DLD1 (cell line): ENCODE measurements around the gene TBL1X.

Experiments used
- in situ Hi-C: cut with HindIII; loops from 2 replicates; pipeline ENCODE4 v1.10.0; 2017; ENCODE audit warnings: low sequenced_read_pairs

TBL1X gene

DNA sequence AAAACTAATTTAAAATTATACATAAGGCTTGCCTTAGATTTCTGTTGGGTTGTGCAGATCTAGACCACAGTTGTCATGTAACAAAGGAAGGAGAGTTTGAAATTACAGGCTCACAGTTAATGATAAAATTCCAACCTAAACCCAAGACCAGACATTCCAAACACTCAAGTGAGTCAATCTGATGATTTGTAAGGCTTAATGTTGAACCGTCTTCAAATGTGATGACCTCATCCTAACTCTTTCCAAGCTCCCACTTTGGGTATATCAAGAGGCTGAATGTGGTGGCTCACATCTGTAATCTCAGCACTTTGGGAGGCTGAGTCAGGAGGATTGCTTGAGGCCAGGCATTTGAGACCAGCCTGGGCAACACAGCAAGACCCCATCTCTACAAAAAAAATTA is 149.2 kb downstream of the TBL1X start:
- in situ Hi-C loops = no loop called here

DNA sequence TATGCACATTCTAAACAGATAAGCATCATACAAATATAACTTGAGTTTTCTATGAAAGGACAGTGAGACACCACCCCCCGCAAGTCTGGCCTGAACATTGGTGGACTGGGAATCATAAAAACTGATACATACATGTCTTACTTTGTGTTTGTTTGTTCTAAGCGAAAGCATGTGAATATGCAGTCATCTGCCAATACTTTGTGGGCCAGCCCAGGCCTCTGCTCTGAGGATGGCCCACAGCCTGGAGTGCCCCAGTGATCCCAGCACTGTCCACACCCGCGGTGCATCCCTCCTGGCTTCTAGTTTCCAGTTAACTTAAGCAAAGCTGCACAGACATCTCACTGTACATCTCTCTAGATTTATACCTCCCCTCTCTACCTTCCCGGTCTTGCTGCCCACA is 154.3 kb downstream of the TBL1X start:
- in situ Hi-C loops = no loop called here

DNA sequence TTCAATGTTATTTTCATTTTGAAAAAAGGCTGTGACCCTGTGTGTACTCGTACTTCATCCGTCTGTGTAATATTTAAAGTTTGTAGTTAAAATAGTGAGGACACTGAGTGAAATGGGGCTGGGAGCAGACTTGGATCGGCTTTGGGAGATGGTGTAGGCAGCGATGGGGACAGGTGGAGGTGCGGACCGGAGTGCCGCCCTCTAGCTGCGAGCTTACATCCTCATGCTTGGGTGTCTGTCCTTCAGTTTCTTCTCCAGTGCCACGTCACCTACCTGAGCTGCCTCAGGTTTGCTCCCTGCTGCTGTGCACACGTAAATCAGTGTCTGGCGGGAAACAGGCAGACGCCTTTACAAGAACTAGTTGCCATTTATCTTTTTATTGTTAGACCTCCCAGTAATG is 154.7 kb downstream of the TBL1X start:
- in situ Hi-C loops = no loop called here

DNA sequence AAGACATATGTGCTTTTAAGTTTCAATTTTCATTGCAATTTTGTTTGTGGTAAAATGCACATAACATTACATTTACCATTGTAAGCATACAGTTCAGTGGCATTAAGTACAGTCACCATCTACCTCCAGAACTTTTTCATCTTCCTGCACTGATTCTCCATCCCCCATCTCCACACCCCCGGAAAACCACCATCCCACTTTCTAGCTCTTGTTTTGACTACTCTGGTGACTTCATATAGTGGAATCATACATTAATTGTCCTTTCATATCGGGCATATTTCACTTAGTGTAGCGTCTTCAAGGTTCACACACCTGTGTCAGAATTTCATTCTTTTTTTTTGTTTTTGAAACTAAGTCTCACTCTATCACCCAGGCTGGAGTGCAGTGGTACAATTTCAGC is 157.3 kb downstream of the TBL1X start:
- in situ Hi-C loops = no loop called here

DNA sequence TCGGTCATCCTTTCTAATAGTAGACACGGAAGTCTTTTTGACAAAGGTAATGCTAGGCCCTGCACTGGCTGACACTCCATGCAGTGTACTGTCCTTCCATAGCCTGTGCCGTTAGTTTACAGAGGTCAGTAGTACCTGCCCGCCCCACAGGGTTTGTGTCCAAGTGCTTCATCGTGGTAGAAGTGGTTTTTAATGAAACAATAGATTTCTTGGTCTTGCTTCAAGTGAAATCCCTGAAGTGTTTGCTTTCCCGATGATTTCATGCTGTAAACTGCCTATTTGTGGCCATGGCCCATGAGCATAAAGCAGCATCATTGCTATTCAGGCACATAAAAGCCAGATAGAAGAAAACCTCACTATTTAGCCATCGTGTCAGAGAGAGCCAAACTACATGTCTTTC is 161.5 kb downstream of the TBL1X start:
- in situ Hi-C loops = no loop called here

DNA sequence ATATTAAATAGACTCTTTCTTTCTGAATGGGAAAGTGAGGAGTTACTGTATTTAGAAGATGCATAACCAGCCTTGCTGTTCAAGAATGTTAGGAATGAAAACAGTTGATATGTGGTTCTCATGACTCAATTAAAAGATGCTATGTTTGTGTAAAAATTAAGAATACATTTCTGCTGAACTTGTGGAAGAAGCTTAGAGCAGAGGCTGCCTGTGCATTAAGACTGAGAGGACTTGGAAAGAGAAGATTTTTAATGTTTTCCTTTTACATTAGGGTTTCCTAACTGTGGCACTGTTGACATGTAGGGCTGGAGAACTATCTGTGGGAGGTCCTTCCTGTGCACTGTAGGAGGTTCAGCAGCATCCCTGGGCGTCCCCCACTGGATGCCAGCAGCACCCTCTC is 163.1 kb downstream of the TBL1X start:
- in situ Hi-C loops = no loop called here

DNA sequence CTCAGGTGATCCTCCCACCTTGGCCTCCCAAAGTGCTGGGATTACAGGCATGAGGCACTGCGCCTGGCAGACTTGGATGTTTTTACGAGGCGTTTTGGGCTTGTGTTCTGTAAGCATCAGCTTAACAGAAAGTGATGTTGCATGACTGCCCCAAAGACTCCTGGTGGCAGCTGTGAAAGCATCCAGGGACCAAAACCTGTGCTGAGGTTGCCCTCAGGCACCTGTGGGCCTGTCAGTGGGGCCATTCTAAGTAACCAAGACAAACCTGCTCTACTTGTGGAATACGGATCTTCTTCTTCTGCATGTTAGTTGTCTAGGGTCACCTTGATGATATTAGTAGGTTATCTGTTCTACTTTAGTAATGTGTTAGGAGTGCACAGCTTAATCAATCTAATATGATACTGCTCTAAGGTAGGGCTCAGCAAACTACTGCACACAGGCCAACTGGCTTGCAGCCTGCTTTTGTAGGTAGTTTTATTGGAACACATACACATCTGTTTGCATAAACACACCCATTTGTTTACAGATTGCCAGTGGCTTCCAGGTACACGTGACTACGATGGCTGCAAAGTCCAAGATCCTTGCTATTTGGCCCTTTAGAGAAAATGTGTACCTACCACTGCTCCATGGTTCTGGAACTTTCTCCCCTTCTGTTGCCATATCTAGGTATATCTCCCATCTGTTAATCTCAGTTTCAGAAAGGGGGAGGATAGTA is 164.1 kb downstream of the TBL1X start:
- in situ Hi-C loops = no loop called here

DNA sequence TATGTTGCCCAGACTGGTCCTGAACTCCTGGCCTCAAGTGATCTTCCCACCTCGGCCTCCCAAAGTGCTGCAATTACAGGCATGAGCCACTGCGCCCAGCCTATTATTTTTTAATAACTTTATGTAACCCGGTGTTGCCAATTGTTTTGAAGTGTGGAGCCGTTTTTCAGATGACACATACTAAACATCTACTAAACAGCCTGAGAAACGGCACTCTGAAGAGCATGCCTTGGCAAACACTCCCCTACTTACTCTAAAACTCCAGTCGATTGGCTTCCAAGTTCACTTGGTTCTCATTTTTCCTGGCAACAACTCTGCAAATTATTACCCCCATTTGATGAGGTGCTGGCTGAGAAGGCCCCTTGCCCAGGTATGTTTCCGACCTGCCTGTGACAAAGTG is 169.7 kb downstream of the TBL1X start:
- in situ Hi-C loops = no loop called here

DNA sequence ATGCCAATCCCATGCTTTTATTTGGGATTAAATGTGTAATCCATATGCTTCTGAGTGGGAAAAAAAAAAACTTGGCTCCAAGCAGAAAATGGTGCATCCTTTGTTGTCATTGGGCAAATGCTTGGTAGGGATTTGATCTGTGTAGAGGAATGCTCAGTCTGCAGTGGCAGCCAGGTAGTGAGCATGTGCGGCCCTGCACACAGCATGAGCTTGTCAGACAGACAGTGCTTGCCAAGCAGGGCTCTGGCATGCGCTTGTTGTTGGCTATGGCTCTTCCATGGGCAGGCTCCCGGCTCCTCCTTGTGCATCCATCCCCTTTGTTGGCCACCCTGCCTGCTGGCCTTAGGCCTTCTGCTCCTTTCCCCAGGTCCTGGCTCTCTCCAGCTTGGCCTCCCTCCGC is 170.5 kb downstream of the TBL1X start:
- in situ Hi-C loops = no loop called here

DNA sequence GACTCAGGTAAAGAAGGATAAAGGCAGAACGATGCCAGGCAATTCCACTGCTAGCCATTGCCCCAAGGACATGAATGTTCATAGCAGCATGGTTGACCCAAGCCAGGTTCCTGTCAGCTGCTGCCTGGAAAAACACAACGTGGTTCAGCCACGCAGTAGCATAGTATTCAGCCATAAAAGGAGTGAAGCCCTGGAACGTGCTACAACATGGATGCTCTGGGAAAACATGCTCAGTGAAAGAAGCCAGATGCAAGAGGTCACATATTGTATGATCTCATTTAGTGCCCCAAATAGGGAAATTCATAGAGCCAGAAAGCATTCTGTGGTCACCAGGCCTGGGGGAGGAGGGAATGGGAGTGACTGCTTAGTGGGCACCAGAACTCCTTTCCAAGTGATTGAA is 170.9 kb downstream of the TBL1X start:
- in situ Hi-C loops = no loop called here

DNA sequence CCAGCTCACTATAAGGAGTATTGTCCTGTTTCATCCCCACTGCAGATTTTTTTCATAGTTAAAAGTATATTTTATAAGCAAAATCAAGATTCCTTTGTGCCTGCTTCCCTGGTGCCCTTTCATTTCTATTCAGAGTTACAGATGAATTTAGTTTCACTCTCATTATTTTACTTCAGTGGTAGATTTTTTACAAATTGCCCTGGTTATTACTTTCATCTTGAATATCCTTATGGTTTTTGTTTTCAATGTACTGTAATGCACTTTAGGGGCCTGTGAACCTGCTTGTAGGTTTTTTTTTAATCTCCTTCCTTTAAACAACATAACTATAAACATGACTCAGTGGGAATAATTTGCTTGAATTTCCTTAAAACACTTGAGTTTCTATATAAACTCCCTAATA is 174.0 kb downstream of the TBL1X start:
- in situ Hi-C loops = no loop called here

DNA sequence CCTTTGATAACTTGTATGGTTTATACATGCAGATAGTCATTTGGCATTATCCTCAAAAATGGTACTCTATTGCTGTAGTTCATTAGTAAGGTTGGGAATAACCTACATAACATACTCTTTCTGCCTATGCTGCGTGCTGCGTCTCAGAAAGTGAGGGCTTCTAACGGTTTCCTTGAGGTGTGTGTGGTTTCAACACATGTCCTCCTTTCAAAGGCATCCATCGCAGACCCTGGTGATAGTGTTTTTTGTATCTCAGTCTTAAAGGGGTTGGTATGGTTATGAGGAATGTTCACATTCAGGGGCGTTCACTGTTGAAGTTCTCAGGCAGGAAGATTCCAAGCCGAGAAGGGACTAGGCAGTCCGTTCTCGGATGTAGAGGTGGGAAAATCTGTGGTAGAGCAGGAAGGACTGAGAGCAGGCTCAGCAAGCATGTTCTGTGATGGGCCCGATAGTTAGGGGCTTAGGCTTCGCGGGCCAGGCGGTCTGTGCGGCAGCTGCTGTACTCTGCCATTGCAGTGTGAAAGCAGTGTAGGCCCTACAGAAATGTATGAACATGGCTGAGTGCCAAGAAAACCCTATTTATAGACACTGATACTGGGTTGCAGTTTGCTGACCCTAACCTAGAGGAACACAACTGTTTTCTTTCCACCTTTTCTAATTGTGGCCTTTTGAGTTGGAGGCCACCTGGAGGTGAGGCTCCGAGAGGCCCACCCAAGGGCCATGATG is 177.6 kb downstream of the TBL1X start:
- in situ Hi-C loops = no loop called here

DNA sequence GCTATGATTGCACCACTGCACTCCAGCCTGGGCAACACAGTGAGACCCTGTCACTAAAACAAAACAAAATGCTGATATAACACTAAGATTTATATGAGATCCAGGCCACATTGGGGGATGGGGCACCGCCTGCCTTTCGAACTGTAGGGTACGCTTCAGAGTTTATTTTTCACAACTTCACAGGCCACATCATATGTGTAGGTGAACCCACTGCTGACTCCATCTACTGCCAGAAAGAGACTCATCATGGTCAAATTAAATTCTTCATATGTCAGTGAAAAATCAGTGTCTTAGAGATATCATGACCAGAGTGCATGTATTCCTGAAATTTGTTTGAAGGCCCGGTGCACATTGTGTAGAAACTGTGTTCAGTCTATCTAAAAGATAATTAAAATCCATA is 178.9 kb downstream of the TBL1X start:
- in situ Hi-C loops = no loop called here

DNA sequence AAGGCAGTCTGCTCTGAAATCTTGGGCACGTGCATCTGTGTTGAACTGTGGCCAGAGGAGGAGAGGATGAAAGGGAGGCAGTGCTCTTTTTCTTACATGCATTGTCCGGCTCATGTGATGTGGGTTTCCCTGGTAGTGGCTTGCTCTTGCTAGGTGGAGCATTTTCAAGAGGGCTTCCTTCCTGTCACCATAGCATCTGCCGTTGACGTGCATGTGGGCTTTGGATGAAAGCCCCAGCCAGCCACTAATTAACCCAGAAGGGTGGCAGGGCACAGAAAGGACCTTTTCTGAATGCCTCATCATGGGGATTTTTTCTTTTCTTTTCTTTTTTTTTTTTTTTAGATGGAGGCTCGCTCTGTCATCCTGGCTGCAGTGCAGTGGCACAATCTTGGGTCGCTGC is 179.5 kb downstream of the TBL1X start:
- in situ Hi-C loops = no loop called here

DNA sequence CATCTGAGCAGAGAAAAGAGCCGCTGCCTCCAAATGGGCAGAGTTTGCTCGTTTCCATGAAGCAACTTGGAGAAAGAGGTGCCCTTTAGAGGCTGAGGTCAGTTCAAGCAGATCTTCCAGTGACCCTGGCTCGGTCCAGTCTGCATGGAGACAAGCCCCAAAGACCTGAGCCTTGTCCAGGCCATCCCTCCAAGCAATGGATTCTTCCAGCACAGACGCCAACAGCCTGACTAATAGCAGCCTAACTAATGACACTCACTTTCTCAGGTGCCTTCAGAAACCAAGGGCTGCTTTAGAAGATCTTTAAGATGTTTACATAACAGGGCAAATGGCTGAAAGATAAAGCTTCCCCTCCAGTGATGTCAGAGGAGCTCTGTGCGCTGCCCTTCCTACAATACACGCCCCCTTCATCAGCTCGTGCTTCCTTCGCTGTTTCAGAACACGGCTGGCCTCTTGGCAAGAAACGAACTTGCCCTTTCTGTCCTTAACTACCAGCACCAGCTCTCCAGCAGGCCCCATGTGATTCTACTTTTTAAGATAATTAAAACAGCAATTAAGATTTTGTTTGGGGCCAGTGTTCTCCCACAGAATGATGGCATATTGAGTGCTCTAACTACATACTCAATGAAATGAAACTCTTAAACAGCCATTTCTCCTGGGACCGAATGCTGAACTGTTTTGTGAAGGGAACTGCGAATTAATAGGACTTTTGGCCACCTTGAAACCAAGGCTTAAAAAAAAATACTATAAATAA is 181.8 kb downstream of the TBL1X start:
- in situ Hi-C loops = no loop called here

DNA sequence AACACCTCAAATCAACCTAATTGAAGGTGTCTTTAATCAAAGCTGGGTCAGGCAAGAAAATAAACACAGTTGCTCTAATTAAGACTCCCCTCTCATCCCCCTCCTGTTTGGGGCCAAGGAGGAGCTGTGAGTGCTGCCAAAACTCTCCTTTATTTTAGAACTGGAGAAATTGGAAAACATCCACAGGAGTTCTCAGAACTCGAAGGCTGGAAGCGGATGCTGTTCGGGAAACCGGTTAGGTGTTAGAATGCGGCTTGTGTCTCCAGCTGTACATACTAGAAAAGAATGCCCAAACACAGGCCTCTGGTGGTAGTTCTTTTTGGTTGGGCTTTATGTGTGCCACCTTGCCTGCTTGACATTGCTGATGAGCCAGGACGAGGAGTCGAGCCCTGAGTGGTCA is 182.6 kb downstream of the TBL1X start:
- in situ Hi-C loops = no loop called here

DNA sequence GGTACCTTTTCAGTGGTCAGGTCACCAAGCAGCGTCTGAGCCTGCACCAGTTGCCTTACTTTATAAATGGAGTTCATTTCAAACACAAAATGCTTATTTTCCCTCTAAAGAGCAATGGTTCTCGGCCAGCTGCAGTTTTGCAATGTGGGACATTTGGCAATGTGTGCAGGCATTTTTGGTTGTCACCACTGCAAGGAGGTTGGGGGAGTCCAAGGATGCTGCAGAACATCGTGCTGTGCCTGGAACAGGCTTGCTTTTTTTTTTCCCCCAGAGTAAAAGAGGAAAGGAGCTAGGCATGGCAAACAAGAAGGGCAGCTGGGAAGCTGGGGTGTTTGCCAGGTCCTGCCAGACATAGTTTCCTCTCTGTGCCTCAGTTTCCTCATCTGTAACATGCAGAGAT is 185.2 kb downstream of the TBL1X start:
- in situ Hi-C loops = no loop called here

DNA sequence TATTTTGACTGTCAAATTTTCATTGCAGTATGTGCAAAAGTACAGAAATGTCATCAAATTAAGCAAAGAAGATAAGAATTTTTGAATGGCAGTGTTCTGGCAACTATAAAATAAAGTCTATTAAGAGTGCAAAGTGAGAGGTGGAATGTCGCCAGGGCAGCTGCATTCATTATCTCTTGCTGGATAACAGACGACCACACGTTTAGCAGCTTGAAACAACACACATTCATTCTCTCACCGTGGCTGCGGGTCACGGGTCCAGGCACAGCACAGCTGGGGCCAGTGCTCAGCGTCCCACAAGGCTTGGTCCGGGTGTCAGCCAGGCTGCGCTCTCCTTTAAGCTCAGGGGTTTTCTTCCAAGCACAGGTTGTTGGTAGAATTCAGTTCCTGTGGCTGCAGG is 186.9 kb downstream of the TBL1X start:
- in situ Hi-C loops = no loop called here

DNA sequence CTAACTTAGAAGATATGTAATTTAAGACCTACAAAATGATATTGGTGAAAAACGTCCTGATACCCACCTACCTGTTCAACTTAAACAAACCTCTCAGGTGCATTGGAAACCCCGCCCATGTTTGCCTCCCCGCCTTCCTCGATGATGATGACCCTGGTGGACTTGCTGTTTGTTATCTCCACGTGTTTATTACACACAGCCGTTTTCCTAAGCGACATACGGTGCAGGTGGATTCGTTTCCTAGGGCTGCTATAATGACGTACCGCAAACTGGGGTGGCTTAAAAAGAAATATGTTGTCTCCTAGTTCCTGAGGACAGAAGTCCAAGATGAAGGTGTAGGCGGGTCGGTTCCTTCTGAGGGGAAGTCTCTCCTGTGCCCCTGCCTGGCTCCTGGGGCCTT is 190.1 kb downstream of the TBL1X start:
- in situ Hi-C loops = no loop called here

DNA sequence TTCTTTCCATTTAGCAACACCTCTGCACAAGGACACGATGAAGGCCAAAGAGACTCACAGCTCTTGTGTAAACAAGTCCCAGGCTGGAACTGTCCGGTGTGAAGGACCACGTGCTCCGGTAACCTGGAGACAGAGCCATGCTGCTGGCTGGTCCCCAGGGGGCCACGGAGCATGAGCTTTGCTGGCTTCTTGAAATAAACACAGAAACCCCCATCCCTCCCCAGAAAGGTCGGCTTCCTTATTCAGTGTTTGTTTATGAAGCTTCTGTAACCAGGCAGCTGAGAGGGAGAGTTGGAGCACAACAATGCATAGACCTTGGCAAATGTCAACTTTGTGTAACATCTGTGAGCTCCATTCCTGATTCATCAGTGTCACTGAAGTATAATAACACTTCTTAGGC is 191.4 kb downstream of the TBL1X start:
- in situ Hi-C loops = no loop called here

DNA sequence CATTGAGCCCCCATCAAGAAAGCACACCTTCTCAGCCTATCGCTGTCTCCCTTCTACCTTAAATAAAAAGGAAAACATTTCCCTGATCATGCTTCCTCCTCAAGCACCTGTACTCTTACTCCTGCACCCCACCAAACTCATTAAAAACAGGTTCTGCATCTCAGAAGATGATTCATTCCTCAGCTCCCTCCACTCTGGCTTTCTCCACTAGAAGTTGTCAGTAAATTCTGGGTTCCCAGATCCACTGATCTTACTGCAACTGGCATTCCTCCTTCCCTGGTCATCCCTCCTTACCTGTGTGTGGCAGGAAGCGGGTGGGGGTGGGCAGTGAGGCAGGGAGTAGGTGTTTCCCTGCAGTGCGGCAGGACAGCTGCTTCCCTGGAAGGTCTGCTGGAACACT is 192.0 kb downstream of the TBL1X start:
- in situ Hi-C loops = no loop called here

DNA sequence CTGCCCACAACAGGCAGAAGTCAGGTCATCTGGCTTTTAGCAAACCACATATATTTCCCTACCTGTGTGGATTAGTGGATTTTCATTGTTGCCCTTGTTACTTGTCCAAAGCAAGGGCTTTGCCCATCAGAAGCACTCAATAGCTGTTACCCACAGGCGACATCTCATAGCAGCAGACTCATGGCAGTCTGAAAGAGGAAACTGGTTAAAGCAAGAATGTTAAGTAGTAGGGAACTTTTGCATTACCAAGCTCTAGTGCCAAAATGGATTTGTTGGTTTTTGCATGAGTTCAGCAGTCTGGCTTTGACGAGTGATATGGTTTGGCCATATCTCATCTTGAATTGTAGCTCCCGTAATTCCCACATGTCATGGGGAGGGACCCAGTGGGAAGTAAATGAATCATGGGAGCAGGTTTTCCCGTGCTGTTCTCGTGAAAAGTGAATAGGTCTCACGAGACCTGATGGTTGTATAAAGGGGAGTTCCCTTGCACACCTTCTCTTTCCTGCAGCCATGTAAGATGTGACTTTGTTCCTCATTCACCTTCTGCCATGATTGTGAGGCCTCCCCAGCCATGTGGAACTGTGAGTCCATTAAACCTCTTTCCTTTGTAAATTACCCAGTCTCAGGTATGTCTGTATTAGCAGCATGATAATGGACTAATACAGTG is 192.9 kb downstream of the TBL1X start:
- in situ Hi-C loops = no loop called here
